ENCODE data around the gene PCOLCE2. TPM values are rescaled to one million over a fixed set of nuclear protein-coding genes. Genes with fewer than 3 reads are reported as not detected.

PCOLCE2 gene
- total and polyA plus RNA-seq, 2 of the 8 experiments (the other 6 are each of a cell fraction or from before 2014, with no cell fraction given) = 11.1 to 12.6 TPM

DNA sequence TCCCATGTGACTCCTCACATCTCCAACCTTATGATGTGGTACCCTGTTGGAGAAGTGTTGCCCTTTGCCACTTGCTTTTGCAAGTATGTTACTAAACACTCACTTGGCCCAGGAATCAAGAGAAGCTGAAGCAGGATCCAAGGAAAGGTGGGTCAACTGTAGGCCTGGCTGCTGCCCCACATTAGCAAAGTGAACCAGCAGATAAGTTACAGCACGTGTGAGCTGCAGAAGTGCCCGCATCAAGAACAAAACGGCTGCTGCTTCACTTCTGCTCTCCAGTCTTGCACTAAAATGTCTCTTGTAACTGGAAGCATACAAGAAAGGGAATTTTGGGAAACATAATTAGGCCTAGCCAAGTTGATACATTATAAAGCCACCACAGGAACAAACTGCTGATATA is 79.6 kb downstream of the PCOLCE2 start (continued):
- no peak for TF ChIP-seq EZH2 (IDR thresholded peaks at IDR 0.05; ENCODE audit: low read depth, low read length, severe bottlenecking)
- TF ChIP-seq SAP30 (IDR thresholded peaks at IDR 0.05; ENCODE audit: insufficient read depth, insufficient replicate concordance, low read length) = no peak
- TF ChIP-seq CREB1 (IDR thresholded peaks at IDR 0.05) = no peak
- no peak for TF ChIP-seq EP300 (IDR thresholded peaks at IDR 0.05; ENCODE audit: borderline replicate concordance in 1 of 2, low read depth in 2 of 2, low read length in 2 of 2)
- no peak for TF ChIP-seq KDM4A (IDR thresholded peaks at IDR 0.05; ENCODE audit: low read depth, low read length, severe bottlenecking)
- no peak for TF ChIP-seq JUN (IDR thresholded peaks at IDR 0.05; ENCODE audit: low read depth, low read length)

All from H1 (cell line).